SJCRH30 (cell line): ENCODE measurements around the gene MCTP2. TPM values are rescaled to one million over a fixed set of nuclear protein-coding genes. Genes with fewer than 3 reads are reported as not detected.
"Not testable (repeated sequence)": the region's sequence is repeated elsewhere in the genome, so short reads cannot be mapped to it uniquely, and the experiment has no call there.

Experiments used
- DNase-seq, 2 experiments: peaks; one replicate each; pipeline ENCODE4 v3.0.0-alpha.2; 2015 to 2020
- H3K27ac ChIP-seq: fragments of 250-450 bp; sonication (Bioruptor Pico); 2 replicates; pipeline ENCODE4 v1.5.1; 2020; ENCODE audit warnings: mild to moderate bottlenecking, moderate library complexity
- H3K27me3 ChIP-seq: fragments of 250-450 bp; sonication (Bioruptor Pico); 2 replicates; pipeline ENCODE4 v1.5.1; 2020; ENCODE audit warnings: mild to moderate bottlenecking, moderate library complexity
- H3K36me3 ChIP-seq: fragments of 250-450 bp; sonication (Bioruptor Pico); 2 replicates; pipeline ENCODE4 v1.5.1; 2020; ENCODE audit warnings: mild to moderate bottlenecking, moderate library complexity
- H3K4me1 ChIP-seq: fragments of 250-450 bp; sonication (Bioruptor Pico); 2 replicates; pipeline ENCODE4 v1.5.1; 2020; ENCODE audit warnings: mild to moderate bottlenecking, moderate library complexity
- H3K4me3 ChIP-seq: fragments of 250-450 bp; sonication (Bioruptor Pico); 2 replicates; pipeline ENCODE4 v1.5.1; 2020; ENCODE audit warnings: mild to moderate bottlenecking, moderate library complexity
- H3K9me3 ChIP-seq: fragments of 250-450 bp; sonication (Bioruptor Pico); replicated peaks from 2 replicates; pipeline ENCODE4 v1.5.1; 2020; ENCODE audit warnings: mild to moderate bottlenecking, moderate library complexity
- total RNA-seq: library from RNA; depleted of rRNA; stranded (reverse); fragments of >200 nt; shearing (Covaris generic); gene quantifications from 2 replicates; pipeline ENCODE4 v1.2.3, GENCODE V29; 2014

The MCTP2 gene
- total RNA-seq, 1 experiment from 2014 or later: 0.38 TPM

- Histone ChIP-seq H3K4me1 (peaks cover 4% of the 10 kb centered on the region; the same call in 1 of the 2 replicates), H3K27ac (no peak overlapping the region), H3K36me3 (no peaks in the 10 kb centered on the region), H3K9me3 (no peaks in the 10 kb centered on the region), H3K27me3 (no peaks in the 10 kb centered on the region), H3K4me3 (no peak overlapping the region)
- no peak for DNase-seq
Observed at GRCh38 chr15:94456226-94456625, 224.9 kb downstream of the MCTP2 start.

GRCh38 chr15:94457661-94458060 is 226.3 kb downstream of the MCTP2 start:
- Histone ChIP-seq H3K27me3 (no peaks in the 10 kb centered on the region), H3K9me3 (no peaks in the 10 kb centered on the region), H3K36me3 (no peaks in the 10 kb centered on the region), H3K27ac (no peak overlapping the region), H3K4me3 (no peak overlapping the region), H3K4me1 (peaks cover 3% of the 10 kb centered on the region; the same call in 1 of the 2 replicates)
- DNase-seq: no peak

DNA sequence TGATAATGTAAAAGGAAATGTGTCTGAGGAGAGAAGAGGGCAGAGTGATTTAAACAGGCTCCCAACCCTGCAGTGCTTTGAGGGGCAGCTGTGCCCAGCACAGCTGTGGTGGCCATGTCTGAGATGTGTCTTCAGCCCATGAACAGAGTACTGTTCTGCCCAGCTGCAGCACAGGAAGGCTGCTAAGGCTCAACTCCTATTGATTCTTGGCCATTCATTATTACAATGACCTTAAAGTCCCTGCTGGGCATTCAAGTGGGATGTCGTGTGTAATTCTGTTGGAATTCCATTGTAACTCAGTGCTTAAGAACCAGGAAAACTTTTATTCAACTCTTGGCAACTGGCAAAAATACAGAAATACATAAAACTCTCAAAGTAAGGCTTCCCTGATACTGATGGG is 229.3 kb downstream of the MCTP2 start:
- Histone ChIP-seq H3K27ac (no peak overlapping the region), H3K36me3 (no peaks in the 10 kb centered on the region), H3K9me3 (no peaks in the 10 kb centered on the region), H3K4me1 (no peaks in the 10 kb centered on the region), H3K27me3 (no peaks in the 10 kb centered on the region), H3K4me3 (no peak overlapping the region)
- peak in 1 of 2 experiments; percentile 14 for DNase-seq

DNA sequence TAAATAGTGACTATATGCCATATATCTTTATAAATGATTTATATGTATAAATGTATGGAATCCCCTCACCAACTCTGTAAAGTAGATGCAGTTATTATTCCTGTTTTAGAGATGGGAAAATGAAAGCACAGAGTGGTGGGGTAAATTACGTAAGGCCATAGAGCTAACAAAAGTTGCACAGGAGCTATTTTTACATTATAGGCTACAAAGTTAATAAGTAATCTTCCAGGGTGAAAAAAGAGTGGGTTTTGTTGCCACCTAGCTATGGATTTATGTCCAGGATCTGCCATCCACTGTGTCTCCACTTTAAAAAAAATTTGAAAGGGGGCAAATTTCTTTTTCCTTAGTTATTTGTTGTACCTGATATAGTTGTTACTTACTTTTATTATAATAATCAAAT is 235.7 kb downstream of the MCTP2 start:
- no peak for DNase-seq
- H3K4me3 ChIP-seq: no peak overlapping the region
- H3K4me1 ChIP-seq: no peaks in the 10 kb centered on the region

GRCh38 chr15:94470492-94470891 is 239.1 kb downstream of the MCTP2 start:
- Histone ChIP-seq H3K36me3 (no peaks in the 10 kb centered on the region), H3K4me3 (no peak overlapping the region), H3K4me1 (no peaks in the 10 kb centered on the region), H3K27ac (no peak overlapping the region), H3K9me3 (no peaks in the 10 kb centered on the region), H3K27me3 (no peaks in the 10 kb centered on the region)
- DNase-seq: no peak

More for the DNA sequence above, 235.7 kb downstream of the MCTP2 start:
- Histone ChIP-seq H3K27me3 (no peaks in the 10 kb centered on the region), H3K36me3 (no peaks in the 10 kb centered on the region), H3K9me3 (no peaks in the 10 kb centered on the region), H3K27ac (no peak overlapping the region)

DNA sequence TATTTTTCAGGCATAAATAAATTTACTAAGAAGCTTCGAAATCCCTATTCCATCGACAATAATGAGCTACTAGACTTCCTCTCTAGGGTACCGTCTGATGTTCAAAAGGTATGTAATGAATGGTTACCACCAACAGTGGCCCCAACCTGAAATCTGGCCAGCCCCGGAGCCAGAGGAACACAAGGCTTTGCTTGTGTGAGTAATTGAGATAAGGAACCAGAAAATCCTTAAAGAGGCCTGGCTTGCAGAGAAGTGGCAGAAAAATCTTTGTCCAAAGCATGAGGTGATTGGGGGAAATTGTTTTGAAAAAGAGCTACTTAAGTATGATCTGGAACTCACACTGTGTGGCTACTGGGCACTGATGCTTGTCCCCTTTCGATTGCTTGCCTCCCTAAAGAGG is 245.3 kb downstream of the MCTP2 start:
- no peak overlapping the region for H3K4me3 ChIP-seq
- H3K9me3 ChIP-seq: no peaks in the 10 kb centered on the region
- no peaks in the 10 kb centered on the region for H3K36me3 ChIP-seq
- peak overlapping the region; percentile 7; the same call in 1 of the 2 replicates for H3K27ac ChIP-seq
- DNase-seq: peak; percentile 47 to 62
- no peaks in the 10 kb centered on the region for H3K27me3 ChIP-seq
- H3K4me1 ChIP-seq: peaks cover 13% of the 10 kb centered on the region

DNA sequence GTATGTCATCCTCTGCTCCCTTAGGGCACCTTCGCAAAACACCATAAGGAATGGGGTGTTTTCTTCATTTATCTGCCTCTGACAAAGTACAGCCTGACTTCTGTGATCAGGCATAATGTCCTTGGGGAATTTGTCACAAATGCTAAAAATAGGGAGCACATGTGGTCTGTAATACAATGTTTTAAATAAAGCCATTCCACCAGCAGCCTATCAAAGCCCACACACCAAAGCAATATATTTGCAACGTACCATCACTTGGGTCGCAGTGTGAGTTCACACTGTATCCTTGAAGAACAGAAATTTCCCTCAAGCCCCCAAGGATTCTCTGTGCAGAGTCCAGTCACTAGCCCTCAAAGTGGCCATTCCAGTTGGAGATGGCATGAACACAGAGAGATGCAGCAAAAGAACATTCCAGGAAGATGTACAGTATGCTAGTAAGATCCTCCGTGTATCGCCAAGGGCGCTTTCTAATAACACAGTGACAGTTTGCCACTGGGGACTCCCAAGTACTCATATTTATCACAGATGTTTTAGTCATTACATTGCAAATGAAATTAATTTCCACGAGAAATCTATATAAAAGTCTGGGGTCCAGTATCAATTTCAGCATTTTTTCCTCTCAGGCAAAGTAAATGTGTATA is 246.7 kb downstream of the MCTP2 start:
- H3K4me3 ChIP-seq: no peak overlapping the region
- no peaks in the 10 kb centered on the region for H3K27me3 ChIP-seq
- no peaks in the 10 kb centered on the region for H3K9me3 ChIP-seq
- H3K4me1 ChIP-seq: peaks cover 13% of the 10 kb centered on the region
- H3K27ac ChIP-seq: no peak overlapping the region
- no peak for DNase-seq
- H3K36me3 ChIP-seq: no peaks in the 10 kb centered on the region

- peak; percentile 52 to 68 for DNase-seq
- Histone ChIP-seq H3K27ac (no peak overlapping the region), H3K27me3 (no peaks in the 10 kb centered on the region)
Observed at GRCh38 chr15:94478763-94479162, 247.4 kb downstream of the MCTP2 start.

DNA sequence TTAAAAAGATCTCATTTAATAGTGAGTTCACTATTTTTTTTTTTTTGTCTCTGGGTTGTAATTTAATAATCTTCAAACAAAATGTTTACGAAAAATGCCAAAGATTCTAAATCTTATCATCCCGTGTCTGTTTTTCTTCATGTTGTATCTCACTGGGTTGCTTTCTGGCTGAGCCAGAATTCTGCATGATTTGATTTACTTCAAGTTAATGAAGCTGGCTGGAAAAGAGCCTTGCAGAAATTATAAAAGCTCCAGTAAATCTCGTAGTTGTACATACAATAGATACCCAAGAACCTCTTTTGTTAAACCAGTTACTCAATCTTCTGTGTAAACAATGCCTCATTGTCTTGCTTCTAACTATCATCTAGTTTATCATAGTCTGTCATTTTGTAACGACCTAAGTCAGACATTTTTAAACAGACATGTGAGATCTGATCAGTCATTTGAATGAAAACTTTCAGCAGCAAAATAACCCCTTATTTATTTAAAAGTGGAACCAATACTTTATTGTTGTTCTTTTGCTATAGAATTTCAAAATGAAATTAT is 249.0 kb downstream of the MCTP2 start:
- no peak overlapping the region for H3K27ac ChIP-seq

More at GRCh38 chr15:94478763-94479162, 247.4 kb downstream of the MCTP2 start:
- Histone ChIP-seq H3K4me1 (peaks cover 13% of the 10 kb centered on the region), H3K9me3 (no peaks in the 10 kb centered on the region), H3K4me3 (no peak overlapping the region), H3K36me3 (no peaks in the 10 kb centered on the region)

DNA sequence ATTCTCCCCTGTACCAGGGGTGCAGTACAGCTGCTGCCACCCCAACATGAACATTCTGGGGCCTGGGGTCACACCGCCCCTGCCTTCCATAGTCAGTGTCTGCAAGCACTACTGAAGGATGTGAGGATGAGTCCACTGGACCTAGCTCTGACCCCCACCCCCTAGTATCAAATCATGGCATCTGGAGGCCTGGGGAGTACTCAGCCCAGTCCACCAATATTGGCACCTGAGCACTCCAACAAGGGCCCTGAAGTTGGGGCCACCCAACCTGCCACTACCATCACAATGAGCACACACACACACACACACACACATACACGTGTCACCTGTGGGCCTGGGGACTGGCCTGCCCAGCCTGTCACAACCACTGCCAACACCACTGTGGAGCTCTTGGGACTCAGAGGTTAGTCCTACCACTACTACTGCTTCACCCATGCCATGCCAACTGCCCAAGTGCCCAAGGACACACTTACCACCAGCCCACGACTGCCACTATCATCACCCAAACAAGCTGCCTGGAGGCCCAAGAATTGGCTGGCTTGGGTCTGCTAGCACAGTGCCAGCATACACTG is 253.9 kb downstream of the MCTP2 start:
- Histone ChIP-seq H3K27ac (no peak overlapping the region), H3K4me3 (no peak overlapping the region), H3K36me3 (no peaks in the 10 kb centered on the region), H3K27me3 (no peaks in the 10 kb centered on the region), H3K4me1 (no peaks in the 10 kb centered on the region), H3K9me3 (no peaks in the 10 kb centered on the region)
- no peak for DNase-seq

More for the DNA sequence above, 249.0 kb downstream of the MCTP2 start:
- H3K9me3 ChIP-seq: no peaks in the 10 kb centered on the region
- no peaks in the 10 kb centered on the region for H3K36me3 ChIP-seq
- no peaks in the 10 kb centered on the region for H3K27me3 ChIP-seq
- H3K4me1 ChIP-seq: peaks cover 13% of the 10 kb centered on the region
- DNase-seq: no peak
- no peak overlapping the region for H3K4me3 ChIP-seq

DNA sequence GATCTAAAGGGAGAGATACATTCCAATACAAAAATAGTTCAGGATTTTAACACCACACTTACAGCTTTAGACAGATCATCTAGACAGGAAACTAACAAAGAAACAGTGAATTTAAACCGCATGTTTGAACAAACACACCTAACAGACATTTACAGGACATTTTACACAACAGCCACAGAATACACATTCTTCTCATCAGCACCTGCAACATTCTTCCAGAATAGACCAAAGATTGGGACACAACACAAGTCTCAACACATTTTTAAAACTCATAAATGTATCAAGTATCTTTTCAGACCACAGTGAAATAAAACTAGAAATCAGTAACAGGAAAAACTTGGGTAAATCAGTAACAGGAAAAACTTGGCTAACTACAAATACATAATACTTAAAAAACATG is 256.3 kb downstream of the MCTP2 start:
- Histone ChIP-seq H3K27ac (no peak overlapping the region), H3K36me3 (no peaks in the 10 kb centered on the region), H3K9me3 (no peaks in the 10 kb centered on the region), H3K4me3 (no peak overlapping the region), H3K4me1 (no peaks in the 10 kb centered on the region), H3K27me3 (no peaks in the 10 kb centered on the region)
- DNase-seq: no peak

DNA sequence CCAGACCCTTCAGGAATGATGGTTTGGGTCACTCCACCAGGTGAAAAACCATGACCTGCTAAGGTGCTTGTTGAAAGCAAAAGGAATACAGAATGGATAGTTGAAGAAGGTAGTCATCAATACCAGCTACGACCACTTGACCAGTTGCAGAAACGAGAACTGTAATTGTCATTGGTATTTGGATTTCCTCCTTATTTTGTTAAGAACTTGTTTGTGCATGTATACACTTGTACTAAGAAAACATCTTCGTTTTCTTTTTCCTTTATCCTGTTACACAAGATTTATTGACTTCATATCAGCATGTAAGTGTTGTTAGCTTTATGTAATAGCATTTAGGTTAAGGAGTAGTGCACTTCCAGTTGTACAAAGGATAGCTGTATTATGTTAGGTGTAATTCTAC is 261.8 kb downstream of the MCTP2 start:
- DNase-seq: no peak
- Histone ChIP-seq H3K27me3 (no peaks in the 10 kb centered on the region), H3K9me3 (no peaks in the 10 kb centered on the region), H3K36me3 (no peaks in the 10 kb centered on the region), H3K4me3 (no peak overlapping the region), H3K27ac (no peak overlapping the region), H3K4me1 (no peaks in the 10 kb centered on the region)

DNA sequence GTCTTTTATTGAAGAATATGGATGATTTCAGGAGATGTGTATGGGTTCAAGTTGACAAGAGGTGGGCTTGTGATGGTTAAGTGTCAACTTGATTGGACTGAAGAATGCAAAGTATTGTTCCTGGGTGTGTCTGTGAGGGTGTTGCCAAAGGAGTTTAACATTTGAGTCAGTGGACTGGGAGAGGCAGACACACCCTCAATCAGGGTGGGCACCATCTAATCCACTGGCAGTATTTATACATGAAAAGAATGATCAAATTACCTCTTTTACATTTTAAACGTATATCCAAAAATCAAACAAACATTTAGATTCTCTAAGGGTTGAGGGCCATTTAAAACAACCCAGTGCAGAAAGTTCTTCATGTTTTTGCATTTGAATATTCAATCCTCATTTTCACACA is 262.2 kb downstream of the MCTP2 start:
- not testable (repeated sequence) for H3K27ac ChIP-seq, H3K4me3 ChIP-seq, H3K36me3 ChIP-seq, H3K9me3 ChIP-seq, H3K4me1 ChIP-seq, H3K27me3 ChIP-seq, DNase-seq

- no peaks in the 10 kb centered on the region for H3K27me3 ChIP-seq
- H3K9me3 ChIP-seq: no peaks in the 10 kb centered on the region
- H3K27ac ChIP-seq: no peak overlapping the region
- H3K36me3 ChIP-seq: no peaks in the 10 kb centered on the region
- H3K4me1 ChIP-seq: no peaks in the 10 kb centered on the region
- H3K4me3 ChIP-seq: no peak overlapping the region
- DNase-seq: no peak
Observed at GRCh38 chr15:94494732-94495131, 263.4 kb downstream of the MCTP2 start.

DNA sequence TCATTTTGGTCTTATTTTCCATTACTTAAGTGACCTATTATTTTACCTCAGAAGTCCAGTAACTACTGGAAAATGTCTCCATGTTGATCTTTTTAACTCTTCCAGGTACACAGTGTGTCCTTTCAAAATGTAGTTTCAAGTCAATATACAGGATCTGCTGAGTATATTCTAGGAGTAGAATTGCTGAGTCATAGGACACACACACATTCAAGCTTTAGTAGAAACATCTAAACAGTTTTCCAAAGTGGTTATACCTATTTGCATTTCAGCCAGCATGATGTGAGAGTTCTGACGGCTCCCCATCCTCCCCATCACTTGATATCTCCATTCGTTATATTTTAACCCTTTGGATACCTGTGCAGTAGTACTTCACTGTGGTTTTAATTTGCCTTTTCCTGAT is 271.9 kb downstream of the MCTP2 start:
- H3K4me1 ChIP-seq: no peaks in the 10 kb centered on the region
- H3K36me3 ChIP-seq: no peaks in the 10 kb centered on the region
- H3K9me3 ChIP-seq: no peaks in the 10 kb centered on the region
- no peak for DNase-seq
- no peaks in the 10 kb centered on the region for H3K27me3 ChIP-seq
- no peak overlapping the region for H3K27ac ChIP-seq
- no peak overlapping the region for H3K4me3 ChIP-seq

DNA sequence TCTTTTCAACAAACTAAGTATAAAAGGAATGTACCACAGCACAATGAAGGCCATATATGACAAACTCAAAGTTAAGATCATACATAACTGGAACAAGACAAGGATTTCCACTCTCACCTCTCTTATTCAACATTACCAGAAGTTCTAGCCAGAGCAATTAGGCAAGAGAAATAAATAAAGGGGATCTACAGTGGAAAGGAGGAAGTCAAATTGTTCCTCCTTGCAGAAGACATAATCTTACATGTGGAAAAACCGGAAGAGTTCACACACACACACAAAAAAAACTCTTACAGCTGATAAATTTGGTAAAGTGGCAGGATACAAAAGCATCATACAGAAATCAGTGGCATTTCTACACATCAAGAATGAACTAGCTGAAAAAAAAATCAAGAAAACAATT is 277.9 kb downstream of the MCTP2 start:
- H3K36me3 ChIP-seq: no peaks in the 10 kb centered on the region
- H3K27me3 ChIP-seq: no peaks in the 10 kb centered on the region
- DNase-seq: no peak
- H3K27ac ChIP-seq: no peak overlapping the region
- no peak overlapping the region for H3K4me3 ChIP-seq
- no peaks in the 10 kb centered on the region for H3K9me3 ChIP-seq
- no peaks in the 10 kb centered on the region for H3K4me1 ChIP-seq
